22Rv1 (cell line): ENCODE data around the gene CREB5.

Experiments
- CTCF ChIP-seq: fragments of 450-650 bp; IDR thresholded peaks from 2 replicates; pipeline ENCODE4 v1.5.1; 2017; ENCODE audit warnings: mild to moderate bottlenecking
- ZFX ChIP-seq: fragments of 450-650 bp; IDR thresholded peaks from 2 replicates; pipeline ENCODE4 v1.6.1; 2017; ENCODE audit warnings: antibody characterized with exemption, borderline replicate concordance

GRCh38 chr7:28806841-28807240, 394.5 kb downstream of the CREB5 start:
- TF ChIP-seq CTCF (no peak), ZFX (no peak)
